GM06990 (cell line): ENCODE measurements around the gene ZNF48.

Experiments used
- DNase-seq: peaks from one replicate; pipeline ENCODE4 v3.0.0-alpha.2; 2011; ENCODE audit not compliant: insufficient read length; ENCODE audit errors: extremely low read depth
- H3K27me3 ChIP-seq: replicated peaks from 2 replicates; pipeline ENCODE4 v1.6.0; 2011; ENCODE audit warnings: low read length; ENCODE audit not compliant: control insufficient read depth, insufficient read depth
- H3K36me3 ChIP-seq: 2 replicates; pipeline ENCODE4 v1.5.1; 2011; ENCODE audit warnings: low read length; ENCODE audit not compliant: control insufficient read depth, insufficient read depth
- H3K4me3 ChIP-seq: replicated peaks from 2 replicates; pipeline ENCODE4 v1.5.1; 2011; ENCODE audit warnings: low read depth, mild to moderate bottlenecking, control low read depth, low read length
- TF ChIP-seq, protein P1 (sequence below): IDR thresholded peaks from 2 replicates; pipeline ENCODE4 v1.5.1; 2011; ENCODE audit warnings: low read length, control low read depth, mild to moderate bottlenecking, inconsistent platforms; ENCODE audit not compliant: insufficient read depth, poor library complexity, severe bottlenecking

ZNF48 gene

DNA sequence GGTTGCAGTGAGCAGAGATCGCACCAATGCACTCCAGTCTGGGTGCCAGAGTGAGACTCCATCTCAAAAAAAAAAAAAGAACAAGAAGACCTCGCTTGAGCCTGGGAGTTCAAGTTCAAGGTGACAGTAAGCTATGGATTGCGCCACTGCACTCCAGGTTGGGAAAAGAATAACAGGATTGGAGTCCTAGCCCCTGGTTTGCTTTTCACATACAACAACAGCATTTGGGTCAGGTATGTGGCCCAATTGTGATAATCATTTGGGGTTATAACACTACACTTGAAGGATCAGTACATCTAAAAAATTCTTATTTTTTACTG, 53.9 kb downstream of the ZNF48 start:
- Histone ChIP-seq H3K27me3 (no peaks in the 10 kb centered on the region), H3K36me3 (no peaks in the 10 kb centered on the region), H3K4me3 (no peak overlapping the region)
- DNase-seq: no peak
- TF ChIP-seq, protein P1, sequence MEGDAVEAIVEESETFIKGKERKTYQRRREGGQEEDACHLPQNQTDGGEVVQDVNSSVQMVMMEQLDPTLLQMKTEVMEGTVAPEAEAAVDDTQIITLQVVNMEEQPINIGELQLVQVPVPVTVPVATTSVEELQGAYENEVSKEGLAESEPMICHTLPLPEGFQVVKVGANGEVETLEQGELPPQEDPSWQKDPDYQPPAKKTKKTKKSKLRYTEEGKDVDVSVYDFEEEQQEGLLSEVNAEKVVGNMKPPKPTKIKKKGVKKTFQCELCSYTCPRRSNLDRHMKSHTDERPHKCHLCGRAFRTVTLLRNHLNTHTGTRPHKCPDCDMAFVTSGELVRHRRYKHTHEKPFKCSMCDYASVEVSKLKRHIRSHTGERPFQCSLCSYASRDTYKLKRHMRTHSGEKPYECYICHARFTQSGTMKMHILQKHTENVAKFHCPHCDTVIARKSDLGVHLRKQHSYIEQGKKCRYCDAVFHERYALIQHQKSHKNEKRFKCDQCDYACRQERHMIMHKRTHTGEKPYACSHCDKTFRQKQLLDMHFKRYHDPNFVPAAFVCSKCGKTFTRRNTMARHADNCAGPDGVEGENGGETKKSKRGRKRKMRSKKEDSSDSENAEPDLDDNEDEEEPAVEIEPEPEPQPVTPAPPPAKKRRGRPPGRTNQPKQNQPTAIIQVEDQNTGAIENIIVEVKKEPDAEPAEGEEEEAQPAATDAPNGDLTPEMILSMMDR: no peak
